Cardiac fibroblast (primary cell): ENCODE data around the gene HACD3.
"Not testable (repeated sequence)": the region's sequence is repeated elsewhere in the genome, so short reads cannot be mapped to it uniquely, and the experiment has no call there.

Source experiments
- DNase-seq, 2 donors: peaks; one replicate each; pipeline versions ENCODE4 v3.0.0 to v3.0.0-alpha.2; 2010; ENCODE audit warnings: low read depth in 2 of 2
- H3K4me3 ChIP-seq, 2 donors: replicated peaks in 1 of 2; 1 replicate in 1 of 2; 2 replicates in 1 of 2; pipeline ENCODE4 v1.5.1; 2011; ENCODE audit warnings: low read depth in 2 of 2, low read length in 2 of 2, mild to moderate bottlenecking in 2 of 2, moderate library complexity in 1 of 2
- CTCF ChIP-seq: IDR thresholded peaks from one replicate; pipeline ENCODE4 v1.5.1; 2011; ENCODE audit warnings: low read depth, mild to moderate bottlenecking, low read length, inconsistent platforms

Gene HACD3

GRCh38 chr15:65610871-65611718, 80.8 kb downstream of the HACD3 start, which contains the start of gene INTS14:
Gene INTS14 (minus strand): TSS chr15:65611131. CDS start chr15:65607380, 3,751 bp downstream.
- peak; percentile 98 for DNase-seq
- peak; percentile 32 for TF ChIP-seq CTCF
- H3K4me3 ChIP-seq, result peak within 1 kb of the TSS; percentile 69 to 86

- no peak for TF ChIP-seq CTCF
- no peak for DNase-seq
- peak overlapping the region; percentile 69 to 86 for H3K4me3 ChIP-seq
These were observed 81.8 kb downstream of the HACD3 start for GRCh38 chr15:65611888-65612615.

- peak in 1 of 2 donors; percentile 20 for DNase-seq
- no peak overlapping the region for H3K4me3 ChIP-seq
- TF ChIP-seq CTCF, result no peak
These were observed 82.3 kb downstream of the HACD3 start for GRCh38 chr15:65612616-65612946.

GRCh38 chr15:65612949-65613744, 82.9 kb downstream of the HACD3 start:
- no peak for TF ChIP-seq CTCF
- DNase-seq, result no peak
- no peak overlapping the region for H3K4me3 ChIP-seq

GRCh38 chr15:65615887-65616286, 85.6 kb downstream of the HACD3 start:
- DNase-seq, H3K4me3 ChIP-seq: not testable (repeated sequence)

- no peak overlapping the region for H3K4me3 ChIP-seq
- no peak for TF ChIP-seq CTCF
- DNase-seq, result no peak
These were observed 88.4 kb downstream of the HACD3 start for GRCh38 chr15:65618560-65619109.
